Left colon (tissue), 2 donors: ENCODE data around the gene NDUFC1. TPM values are rescaled to one million over a fixed set of nuclear protein-coding genes. Genes with fewer than 3 reads are reported as not detected.
A peak's percentile ranks its signal among the peaks of the same experiment; 100 is the strongest.
"Not testable (repeated sequence)": the region's sequence is repeated elsewhere in the genome, so short reads cannot be mapped to it uniquely, and the experiment has no call there.

Experiments
- ATAC-seq: fragments of 200-7000 bp; cut with Tn5 transposase; one replicate; pipeline ENCODE4 v1.9.1; 2020; ENCODE audit warnings: mild to moderate bottlenecking, moderate library complexity
- DNase-seq, 2 donors: peaks; one replicate each; pipeline ENCODE4 v3.0.0-alpha.2; 2020
- intact Hi-C, 2 donors: fragments of 100-400 bp; cut with DNase I in 1 of 2; cut with micrococcal nuclease in 1 of 2; formaldehyde crosslinking; loops; one replicate each; pipeline versions ENCODE4 v1.11.2 to v1.14.0; 2022; cut with DNase I, micrococcal nuclease
- long read RNA-seq: library from polyadenylated mRNA; unstranded; transcript quantifications from one replicate; pipeline ENCODE4 v2.0.0, GENCODE V29; 2021
- total RNA-seq, 2 donors: library from RNA; stranded (reverse); fragmentation: NEBNext Ultra II Directional; extraction: Animal tissue kit (Norgen Biotek cat#: 25700); gene quantifications; one replicate each; pipeline ENCODE4 v1.2.1, GENCODE V29; 2021
- donor health status: DM: no; HTN: no; CAD: no.
- donor health status: DM: yes; HTN: yes; CAD: no.

The NDUFC1 gene
- total RNA-seq: 10 to 100 TPM; 82.1 to 89.9 TPM
- long read RNA-seq, transcript NDUFC1-209 (5 exons, 1,198 nt): major isoform, 6 of 91 reads
- long read RNA-seq, partial matches to known transcripts: 73 of 91 reads
- long read RNA-seq, other reads (novel, unspliced or antisense): 2 of 91 reads

GRCh38 chr4:139301821-139302611 lies at the start of gene NDUFC1:
Gene NDUFC1 (minus strand): TSS chr4:139302477. CDS start chr4:139295798, 6,679 bp downstream.
- intact Hi-C loops: no loop called here
- peak; percentile 51 for ATAC-seq

DNA sequence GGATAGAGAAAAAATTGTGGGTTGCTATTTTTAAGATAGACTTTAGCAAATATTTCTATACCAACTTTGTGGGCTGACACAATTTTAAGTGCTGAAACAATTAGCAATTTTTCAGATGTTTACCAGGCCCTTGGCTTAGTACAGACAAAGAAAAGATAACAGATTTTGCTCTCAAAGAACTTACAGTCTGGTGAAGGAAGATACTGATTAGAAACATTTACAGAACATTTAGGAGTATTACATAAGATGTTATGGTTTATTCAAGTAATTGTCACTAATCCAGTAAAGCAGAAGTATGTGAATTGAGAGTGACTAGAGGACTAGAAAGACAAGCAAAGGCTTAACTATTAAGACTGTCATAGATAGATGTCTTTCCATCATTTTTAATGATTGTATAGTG lies 35.3 kb upstream of the NDUFC1 start:
- intact Hi-C loops: no loop called here
- no peak for ATAC-seq

More at GRCh38 chr4:139301821-139302611, at the start of gene NDUFC1:
- peak; percentile 67 to 69 for DNase-seq

GRCh38 chr4:139333046-139333445 lies 30.8 kb upstream of the NDUFC1 start:
- ATAC-seq (no peak), DNase-seq (no peak)
- intact Hi-C loops: no loop called here

More for the DNA sequence above, 35.3 kb upstream of the NDUFC1 start:
- DNase-seq: no peak

- DNase-seq: no peak
- ATAC-seq: no peak
- intact Hi-C loops: no loop called here
Measured at GRCh38 chr4:139331185-139331584, 28.9 kb upstream of the NDUFC1 start.

GRCh38 chr4:139330283-139330682 lies 28.0 kb upstream of the NDUFC1 start:
- ATAC-seq (no peak), DNase-seq (no peak)
- intact Hi-C loops: no loop called here

GRCh38 chr4:139329665-139330200 lies 27.5 kb upstream of the NDUFC1 start:
- intact Hi-C loops: no loop called here
- DNase-seq: no peak
- ATAC-seq: no peak

DNA sequence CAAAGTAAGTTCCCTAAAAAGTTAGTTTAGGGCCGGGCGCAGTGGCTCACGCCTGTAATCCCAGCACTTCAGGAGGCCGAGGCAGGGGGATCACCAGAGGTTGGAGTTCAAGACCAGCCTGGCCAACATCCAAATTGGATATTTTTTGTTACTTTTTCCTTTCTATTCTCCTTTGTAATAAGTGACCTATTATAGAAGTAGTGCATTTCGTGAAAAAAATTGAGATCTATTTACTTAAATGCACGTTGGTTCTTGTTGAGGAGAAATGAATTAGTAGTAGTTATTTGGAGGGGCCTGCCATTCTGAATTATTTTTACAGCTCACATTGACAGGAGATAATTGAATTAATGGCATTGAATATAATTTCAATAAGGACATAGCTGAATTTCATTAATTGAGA lies 22.3 kb upstream of the NDUFC1 start:
- no peak for ATAC-seq
- no peak for DNase-seq
- intact Hi-C loops: no loop called here

DNA sequence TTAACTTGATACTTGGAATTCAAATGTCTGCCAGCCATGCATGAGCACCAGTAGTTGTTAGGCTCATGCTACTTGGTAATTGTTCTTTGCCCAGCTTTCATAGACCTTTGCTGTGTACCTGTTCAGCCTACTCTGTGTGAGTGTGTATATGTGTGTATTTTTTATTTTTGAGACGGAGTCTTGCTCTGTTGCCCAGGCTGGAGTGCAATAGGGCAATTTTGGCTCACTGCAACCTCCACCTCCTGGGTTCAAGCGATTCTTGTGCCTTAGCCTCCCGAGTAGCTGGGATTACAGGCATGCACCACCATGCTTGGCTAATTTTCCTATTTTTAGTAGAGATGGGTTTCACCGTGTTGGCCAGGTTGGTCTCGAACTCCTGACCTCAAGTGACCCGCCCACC lies 20.3 kb upstream of the NDUFC1 start:
- DNase-seq, intact Hi-C loops, ATAC-seq: not testable (repeated sequence)

DNA sequence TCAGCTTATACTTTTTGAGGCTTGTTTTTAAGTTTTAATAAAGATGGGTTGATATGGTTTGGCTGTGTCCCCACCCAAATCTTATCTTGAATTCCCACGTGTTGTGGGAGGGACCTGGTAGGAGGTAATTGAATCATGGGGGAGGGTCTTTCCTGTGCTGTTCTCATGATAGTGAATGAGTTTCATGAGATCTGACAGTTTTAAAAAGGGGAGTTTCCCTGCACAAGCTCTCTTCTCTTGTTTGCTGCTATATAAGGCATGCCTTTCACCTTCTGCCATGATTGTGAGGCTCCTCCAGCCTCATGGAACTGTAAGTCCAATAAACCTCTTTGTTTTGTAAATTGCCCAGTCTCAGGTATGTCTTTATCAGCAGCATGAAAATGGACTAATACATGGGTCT lies 19.8 kb upstream of the NDUFC1 start:
- DNase-seq, ATAC-seq, intact Hi-C loops: not testable (repeated sequence)

- DNase-seq (no peak), ATAC-seq (no peak)
- intact Hi-C loops: no loop called here
Measured at GRCh38 chr4:139319571-139319970, 17.3 kb upstream of the NDUFC1 start.

DNA sequence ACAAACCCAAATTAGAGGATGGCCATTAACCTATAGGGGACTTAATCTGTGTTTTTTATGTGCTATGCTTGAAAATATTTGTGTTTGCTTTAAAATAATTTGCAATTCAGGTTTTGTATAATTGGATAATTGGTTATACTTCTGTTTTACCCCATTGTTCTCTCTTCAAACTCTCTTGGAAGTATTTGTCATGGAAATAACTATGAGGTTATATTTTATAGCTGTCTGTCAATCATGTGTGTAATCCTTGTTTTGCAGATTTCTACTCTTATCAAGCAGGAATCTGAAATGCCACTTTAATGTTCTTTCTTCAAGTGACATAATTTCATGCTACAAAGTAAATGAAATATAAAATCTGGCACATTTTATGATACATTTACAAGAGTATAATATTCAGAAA lies 15.4 kb upstream of the NDUFC1 start:
- no peak for DNase-seq
- no peak for ATAC-seq

GRCh38 chr4:139316733-139317132 lies 14.5 kb upstream of the NDUFC1 start:
- intact Hi-C loops: no loop called here
- ATAC-seq: no peak
- DNase-seq: no peak

More for the DNA sequence above, 15.4 kb upstream of the NDUFC1 start:
- intact Hi-C loops: no loop called here

DNA sequence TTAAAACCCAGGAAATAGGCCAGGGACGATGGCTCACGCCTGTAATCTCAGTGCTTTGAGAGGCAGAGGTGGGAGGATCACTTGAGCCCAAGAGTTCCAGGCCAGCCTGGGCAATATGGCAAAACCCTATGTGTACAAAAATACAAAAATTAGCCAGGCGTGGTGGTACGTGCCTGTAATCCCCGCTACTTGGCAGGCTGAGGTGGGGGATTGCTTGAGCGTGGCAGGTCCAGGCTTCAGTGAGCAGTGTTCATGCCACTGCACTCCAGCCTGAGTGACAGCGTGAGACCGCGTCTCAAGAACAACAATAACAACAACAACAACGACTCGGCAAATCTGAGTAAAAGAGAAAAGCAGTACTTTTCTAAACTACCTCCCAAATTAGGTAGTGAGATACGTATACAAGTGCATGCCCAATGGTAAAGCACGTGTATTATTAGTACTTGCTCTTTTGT lies 13.0 kb upstream of the NDUFC1 start:
- DNase-seq (no peak), ATAC-seq (no peak)
- intact Hi-C loops: no loop called here

GRCh38 chr4:139314047-139314800 lies 11.9 kb upstream of the NDUFC1 start:
- DNase-seq (no peak), ATAC-seq (peak; percentile 37)
- intact Hi-C loops: no loop called here

DNA sequence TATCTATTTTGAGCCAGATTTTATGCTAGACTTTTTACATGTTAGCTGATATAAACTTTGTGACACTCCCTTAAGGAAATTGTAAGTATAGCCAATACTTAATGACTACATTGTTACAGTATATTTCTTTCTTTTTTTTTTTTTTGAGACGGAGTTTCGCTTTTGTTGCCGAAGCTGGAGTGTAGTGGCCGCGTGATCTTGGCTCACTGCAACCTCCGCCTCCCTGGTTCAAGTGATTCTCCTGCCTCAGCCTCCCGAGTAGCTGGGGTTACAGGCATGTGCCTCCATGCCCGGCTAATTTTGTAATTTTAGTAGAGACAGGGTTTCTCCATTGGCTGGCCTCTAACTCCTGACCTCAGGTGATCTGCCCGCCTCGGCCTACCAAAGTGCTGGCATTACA lies 11.1 kb upstream of the NDUFC1 start:
- intact Hi-C loops, DNase-seq: not testable (repeated sequence)
- peak; percentile 39 for ATAC-seq

DNA sequence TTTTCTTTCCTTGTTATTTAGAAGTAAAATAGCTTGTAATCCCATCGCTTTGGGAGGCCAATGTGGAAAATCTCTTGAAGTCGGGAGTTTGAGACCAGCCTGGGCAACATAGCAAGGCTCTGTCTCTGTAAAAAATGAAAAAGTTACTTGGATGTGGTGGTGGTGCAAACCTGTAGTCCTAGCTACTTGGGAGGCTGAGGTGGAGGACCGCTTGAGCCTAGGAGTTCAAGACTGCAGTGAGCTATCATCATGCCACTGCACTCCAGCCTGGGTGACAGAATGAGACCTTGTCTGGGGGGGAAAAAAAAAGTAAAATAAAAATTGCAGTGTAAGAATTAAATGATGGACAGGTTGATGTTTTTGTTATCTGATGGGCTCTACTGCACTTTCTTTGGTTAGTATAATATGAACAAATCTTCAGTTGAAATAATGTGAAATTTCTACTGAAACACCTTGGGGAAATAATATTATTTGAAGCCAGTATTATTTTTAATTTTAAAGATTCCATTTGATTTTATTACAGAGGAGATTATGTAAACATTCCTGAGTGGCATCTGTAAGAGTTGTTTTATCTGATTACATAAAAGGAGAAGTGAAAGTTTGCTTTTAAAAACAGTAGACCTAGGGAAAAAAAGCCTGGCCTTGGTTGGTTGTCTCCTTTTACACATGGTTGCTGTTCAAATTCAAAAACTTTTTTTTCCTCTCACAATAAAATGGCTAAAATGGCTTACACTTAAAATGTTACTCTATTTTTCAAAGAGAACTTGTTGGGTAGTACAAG lies 10.5 kb upstream of the NDUFC1 start:
- ATAC-seq: peak; percentile 40
- intact Hi-C loops: no loop called here

GRCh38 chr4:139311909-139312308 lies 9.6 kb upstream of the NDUFC1 start:
- ATAC-seq (no peak), DNase-seq (no peak)
- intact Hi-C loops: no loop called here

More for the DNA sequence above, 10.5 kb upstream of the NDUFC1 start:
- no peak for DNase-seq

GRCh38 chr4:139304920-139305319 lies 2.6 kb upstream of the NDUFC1 start:
- DNase-seq: no peak
- intact Hi-C loops: no loop called here
- no peak for ATAC-seq
